GM12865 (cell line): Measurements from ENCODE around the gene CCSER1.
A peak's percentile ranks its signal among the peaks of the same experiment; 100 is the strongest.
"Not testable (repeated sequence)": the region's sequence is repeated elsewhere in the genome, so short reads cannot be mapped to it uniquely, and the experiment has no call there.

Source experiments
- DNase-seq: peaks from one replicate; pipeline ENCODE4 v3.0.0; 2010; ENCODE audit warnings: low read depth
- H3K4me3 ChIP-seq: 2 replicates; pipeline ENCODE4 v1.5.1; 2011; ENCODE audit warnings: mild to moderate bottlenecking, low read depth, low read length, control low read depth
- CTCF ChIP-seq: IDR thresholded peaks from 2 replicates; pipeline ENCODE4 v1.5.1; 2011; ENCODE audit warnings: low read length, control low read depth, low read depth, inconsistent platforms; ENCODE audit not compliant: insufficient read depth; ENCODE audit errors: missing control alignments

Gene CCSER1

GRCh38 chr4:91233164-91233563 is 1106.0 kb downstream of the CCSER1 start:
- peak overlapping the region; percentile 26 for H3K4me3 ChIP-seq
- no peak for TF ChIP-seq CTCF
- DNase-seq, result no peak

- no peak for DNase-seq
- TF ChIP-seq CTCF, result no peak
- H3K4me3 ChIP-seq, result no peak overlapping the region
Measured at GRCh38 chr4:91243132-91243531, 1115.9 kb downstream of the CCSER1 start.

- DNase-seq, result no peak
- TF ChIP-seq CTCF, result no peak
- H3K4me3 ChIP-seq, result no peak overlapping the region
Measured at GRCh38 chr4:91256043-91256442, 1128.8 kb downstream of the CCSER1 start.

DNA sequence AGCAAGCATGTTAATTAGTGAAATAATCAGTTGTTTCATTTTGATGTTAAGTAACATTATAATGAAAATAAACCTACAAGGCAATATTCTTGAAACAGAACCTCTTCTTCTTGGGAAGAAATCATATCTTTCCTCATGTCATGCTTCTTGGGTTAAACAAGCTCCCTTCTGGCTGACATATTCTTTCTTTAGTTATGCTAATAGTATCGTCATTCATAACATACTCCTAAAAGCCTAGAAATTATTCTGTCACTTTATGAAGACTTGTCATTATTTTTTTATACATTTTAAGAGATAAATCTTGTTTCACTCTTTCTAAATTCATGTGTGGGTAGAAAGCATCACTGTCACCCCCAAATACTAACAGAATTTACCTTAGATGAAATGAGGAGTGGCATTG is 1129.6 kb downstream of the CCSER1 start:
- no peak for TF ChIP-seq CTCF
- H3K4me3 ChIP-seq, result no peak overlapping the region
- DNase-seq, result no peak

DNA sequence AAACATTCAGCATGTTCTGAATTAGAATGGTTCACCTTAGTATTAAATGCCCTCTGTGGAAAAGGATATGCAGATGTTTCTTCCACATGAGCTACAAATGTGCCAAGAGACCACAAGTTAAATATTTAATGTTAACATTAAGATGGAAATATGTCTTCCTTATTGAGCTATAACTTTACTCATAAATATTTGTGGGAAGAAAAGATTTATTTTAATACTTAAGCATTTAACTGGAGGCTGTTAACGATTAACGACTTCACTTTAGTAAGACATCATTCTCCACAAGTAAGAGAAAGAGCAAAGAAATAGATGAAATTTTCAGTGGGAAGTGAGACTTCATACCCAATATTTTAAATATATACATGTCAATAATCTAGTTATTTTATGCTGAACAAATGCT is 1130.5 kb downstream of the CCSER1 start:
- DNase-seq, result no peak
- no peak for TF ChIP-seq CTCF
- no peak overlapping the region for H3K4me3 ChIP-seq

DNA sequence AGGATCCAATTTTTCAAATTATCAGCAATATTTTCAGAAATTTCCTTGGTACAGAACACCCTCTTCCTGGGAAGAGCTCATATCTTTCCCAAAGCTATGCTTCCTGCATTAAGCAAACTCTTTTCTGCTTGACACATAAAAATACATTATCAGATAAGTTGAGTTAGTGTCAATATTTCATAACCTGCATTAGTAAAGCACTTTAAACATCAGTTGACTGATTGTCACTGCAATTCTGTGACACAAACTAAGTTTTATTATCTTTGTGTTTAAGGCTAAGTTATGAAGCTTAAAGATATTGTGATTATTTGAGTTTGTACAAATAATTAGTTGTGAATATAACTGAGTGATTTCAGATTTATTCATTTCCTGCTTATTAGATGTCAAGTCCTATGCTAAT is 1131.1 kb downstream of the CCSER1 start:
- no peak for TF ChIP-seq CTCF
- DNase-seq, result no peak
- H3K4me3 ChIP-seq, result no peak overlapping the region

DNA sequence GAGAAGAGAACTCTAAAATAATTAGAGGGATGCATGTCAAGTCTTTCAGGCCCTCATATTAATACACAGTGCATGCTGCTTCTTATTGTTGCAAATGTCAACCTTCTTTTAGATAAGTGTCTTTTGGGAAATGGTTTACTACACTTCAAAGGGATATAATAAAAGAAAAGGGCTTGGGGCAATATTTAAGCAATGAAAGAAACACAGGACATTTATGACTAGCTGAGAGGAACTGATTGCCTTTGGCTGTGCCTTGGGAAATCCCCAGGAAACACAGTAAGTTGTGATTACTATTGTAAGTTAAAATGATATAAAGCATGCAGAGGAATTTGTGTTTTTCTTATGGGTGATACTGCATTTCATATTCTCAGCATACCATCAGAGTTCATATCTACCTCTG is 1140.3 kb downstream of the CCSER1 start:
- no peak for TF ChIP-seq CTCF
- no peak overlapping the region for H3K4me3 ChIP-seq
- peak; percentile 6 for DNase-seq

GRCh38 chr4:91268481-91268880 is 1141.3 kb downstream of the CCSER1 start:
- H3K4me3 ChIP-seq, DNase-seq: not testable (repeated sequence)
